Measurements from ENCODE around the gene SETD7.

The SETD7 gene
- 30.2 to 192 (median 115) reads per million in 18 experiments for total RNA-seq

- peak; percentile 74 to 81 for DNase-seq
Measured at GRCh38 chr4:139556071-139556723, at the start of gene SETD7. Gene SETD7, minus strand, starts transcription at chr4:139556219. Its CDS starts 82 bp downstream, at chr4:139556137.

GRCh38 chr4:139605516-139605915, 49.5 kb upstream of the SETD7 start:
- DNase-seq = no peak

GRCh38 chr4:139603576-139604410, 47.8 kb upstream of the SETD7 start:
- DNase-seq = peak; percentile 63 to 70

DNA sequence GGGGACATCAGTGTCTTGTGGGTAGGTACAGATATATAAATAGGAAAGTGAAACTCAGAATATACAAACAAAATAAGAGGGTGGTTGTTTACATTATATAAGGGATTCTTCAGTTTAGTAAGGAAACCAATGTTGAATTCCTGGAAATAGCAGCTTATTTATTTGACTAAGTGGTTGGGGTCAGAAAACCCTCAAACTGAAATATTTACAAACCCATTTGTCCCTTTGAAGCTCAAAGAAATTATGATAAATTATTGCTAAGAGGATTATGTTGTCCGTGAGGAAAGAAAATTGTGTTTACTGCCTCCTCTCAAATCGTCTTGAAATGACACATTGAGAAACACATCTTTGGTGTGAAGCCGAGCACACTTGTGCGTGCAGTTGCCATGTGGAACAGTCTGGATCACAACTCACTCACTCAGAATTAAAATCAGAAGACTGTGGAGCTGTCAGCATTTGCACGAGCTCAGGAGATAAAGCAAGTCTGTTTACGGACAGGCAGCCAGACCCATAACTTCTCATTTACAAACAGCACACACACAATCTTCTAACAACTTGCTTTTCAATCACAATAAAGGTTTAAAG, 46.8 kb upstream of the SETD7 start:
- DNase-seq = no peak

GRCh38 chr4:139600662-139601061, 44.6 kb upstream of the SETD7 start:
- no peak for DNase-seq

GRCh38 chr4:139599594-139600374, 43.8 kb upstream of the SETD7 start:
- DNase-seq = no peak

- DNase-seq = no peak
Measured at GRCh38 chr4:139599076-139599475, 43.1 kb upstream of the SETD7 start.

DNA sequence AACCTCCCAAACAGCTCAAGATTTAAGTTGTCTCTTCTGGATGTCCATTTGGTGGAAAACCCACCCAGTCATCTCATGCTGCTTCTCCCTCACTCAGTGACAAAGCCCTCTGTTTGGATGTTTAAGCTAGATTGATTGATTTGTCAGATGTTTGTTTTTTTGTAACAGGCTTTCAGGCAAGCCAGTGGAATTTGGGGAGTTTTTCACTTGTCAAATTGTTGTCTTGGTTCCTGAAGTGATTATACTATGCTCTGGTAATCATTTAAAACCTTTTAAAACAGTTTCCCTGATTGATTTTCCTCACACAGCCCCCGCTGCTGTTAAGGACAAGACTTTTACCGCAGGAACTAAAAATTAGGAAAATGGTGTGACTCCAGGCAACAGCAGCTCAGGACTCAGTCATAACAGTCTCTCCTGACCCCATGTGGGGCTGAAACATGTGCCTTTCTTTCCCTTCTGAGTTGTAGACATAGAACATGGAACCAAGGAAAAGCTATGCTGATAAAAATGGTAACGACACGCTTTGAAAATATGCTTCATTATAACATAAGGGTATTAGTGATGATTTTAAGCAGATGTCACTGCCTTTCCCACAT, 40.8 kb upstream of the SETD7 start:
- no peak for DNase-seq

DNA sequence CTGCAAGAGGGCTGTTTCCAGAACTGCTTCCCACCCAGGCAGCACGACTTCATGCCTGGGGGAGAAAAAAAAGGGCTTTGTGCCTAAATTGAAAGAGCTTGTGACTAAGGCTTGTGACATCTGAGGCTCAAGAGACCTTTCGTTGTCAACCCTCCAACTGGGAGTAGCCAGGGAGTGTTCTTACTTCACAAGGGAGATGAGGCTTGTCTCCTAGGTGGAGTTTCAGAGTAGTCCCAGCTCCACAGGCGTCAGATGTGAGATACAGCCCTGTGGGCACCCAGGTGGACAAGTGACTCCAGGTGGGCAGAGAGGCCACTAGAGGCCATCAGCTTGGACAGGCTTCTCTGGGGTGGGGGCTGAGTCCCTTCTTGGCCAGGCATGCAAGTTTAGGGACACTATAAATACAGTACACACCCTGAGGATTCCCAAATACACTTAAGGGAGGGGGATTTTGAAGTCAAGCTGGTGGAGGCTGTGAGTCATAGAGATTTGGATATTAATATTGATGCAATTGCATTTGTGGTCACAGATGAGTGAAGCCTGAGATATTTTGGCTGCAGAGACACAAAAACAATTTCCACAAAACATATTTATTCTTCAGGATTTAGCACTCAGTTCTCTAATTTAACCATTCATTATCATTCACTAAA, 40.1 kb upstream of the SETD7 start:
- no peak for DNase-seq

GRCh38 chr4:139594591-139595185, 38.7 kb upstream of the SETD7 start:
- DNase-seq = no peak

DNA sequence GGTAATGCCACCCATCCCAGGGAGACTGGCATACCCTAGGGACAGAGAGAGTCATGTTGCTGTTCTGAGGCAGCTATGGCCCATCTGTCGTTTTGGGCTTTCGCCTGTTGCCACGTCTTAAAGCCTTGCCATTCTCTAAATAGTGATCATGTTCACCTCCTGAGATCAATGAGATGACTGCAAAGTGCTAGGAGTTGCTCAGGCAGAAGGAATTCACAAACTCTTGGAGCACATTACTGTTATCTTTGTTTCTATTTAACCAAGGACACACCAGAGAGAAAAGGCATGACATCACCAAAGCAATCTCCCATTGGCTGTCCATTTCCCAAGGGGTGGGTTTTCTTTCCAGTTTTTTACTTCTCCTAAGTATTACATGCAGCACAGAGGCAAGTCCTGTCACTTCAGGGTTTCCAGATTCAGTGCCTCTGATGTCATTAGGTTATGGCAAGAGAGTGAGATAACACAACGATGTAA, 37.1 kb upstream of the SETD7 start:
- no peak for DNase-seq

- no peak for DNase-seq
Measured at GRCh38 chr4:139589336-139590018, 33.5 kb upstream of the SETD7 start.

GRCh38 chr4:139587446-139587845, 31.4 kb upstream of the SETD7 start:
- no peak for DNase-seq

- no peak for DNase-seq
Measured at GRCh38 chr4:139585473-139585872, 29.5 kb upstream of the SETD7 start.

- no peak for DNase-seq
Measured at GRCh38 chr4:139584784-139585183, 28.8 kb upstream of the SETD7 start.

DNA sequence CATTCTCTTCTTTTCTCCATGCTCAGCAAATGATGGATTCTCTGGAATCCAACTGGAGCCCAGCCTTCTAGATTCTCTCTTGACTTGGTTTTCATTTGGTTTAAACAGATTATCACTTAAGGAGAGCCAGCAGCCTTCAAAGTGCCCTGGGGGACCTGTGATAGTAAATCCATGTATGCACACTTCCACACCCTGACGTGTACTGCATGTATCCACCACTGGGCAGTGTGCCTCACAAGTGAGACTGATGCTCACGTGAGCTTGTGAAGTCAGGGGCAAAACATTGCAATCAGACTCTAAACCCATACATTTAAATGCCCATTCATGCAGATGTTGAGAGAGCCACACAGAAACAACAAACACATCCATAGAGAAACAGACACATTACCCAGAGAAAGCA, 28.0 kb upstream of the SETD7 start:
- no peak for DNase-seq

DNA sequence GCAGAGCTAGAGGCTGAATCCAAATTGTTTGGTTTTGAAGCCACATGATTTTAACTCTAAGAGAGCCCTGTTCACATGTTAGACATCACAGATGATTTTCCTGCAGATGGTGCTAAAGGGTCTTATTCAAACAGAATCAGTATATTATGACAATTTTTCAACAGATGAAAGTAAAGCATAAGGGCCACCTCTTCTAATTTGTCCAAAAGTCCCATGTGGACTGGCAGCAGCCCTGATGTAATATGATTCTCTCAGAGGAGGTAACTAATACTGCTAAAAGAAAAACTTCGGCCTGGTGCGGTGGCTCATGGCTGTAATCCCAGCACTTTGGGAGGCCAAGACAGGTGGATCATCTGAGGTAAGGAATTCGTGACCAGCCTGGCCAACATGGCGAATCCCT, 26.0 kb upstream of the SETD7 start:
- DNase-seq = no peak

DNA sequence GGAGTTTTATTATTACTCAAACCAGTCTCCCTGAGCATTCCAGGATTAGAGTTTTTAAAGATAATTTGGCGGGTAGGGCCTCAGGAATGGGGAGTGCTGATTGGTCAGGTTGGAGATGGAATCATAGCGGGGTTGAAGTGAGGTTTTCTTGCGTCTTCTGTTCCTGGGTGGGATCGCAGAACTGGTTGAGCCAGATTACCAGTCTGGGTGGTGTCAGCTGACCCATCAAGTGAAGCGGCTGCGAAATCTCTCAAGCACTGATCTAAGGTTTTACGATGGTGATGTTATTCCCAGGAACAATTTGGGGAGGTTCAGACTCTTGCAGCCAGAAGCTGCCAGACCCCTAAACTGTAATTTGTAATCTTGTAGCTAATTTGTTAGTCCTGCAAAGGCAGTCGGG, 25.1 kb upstream of the SETD7 start:
- DNase-seq = no peak

DNA sequence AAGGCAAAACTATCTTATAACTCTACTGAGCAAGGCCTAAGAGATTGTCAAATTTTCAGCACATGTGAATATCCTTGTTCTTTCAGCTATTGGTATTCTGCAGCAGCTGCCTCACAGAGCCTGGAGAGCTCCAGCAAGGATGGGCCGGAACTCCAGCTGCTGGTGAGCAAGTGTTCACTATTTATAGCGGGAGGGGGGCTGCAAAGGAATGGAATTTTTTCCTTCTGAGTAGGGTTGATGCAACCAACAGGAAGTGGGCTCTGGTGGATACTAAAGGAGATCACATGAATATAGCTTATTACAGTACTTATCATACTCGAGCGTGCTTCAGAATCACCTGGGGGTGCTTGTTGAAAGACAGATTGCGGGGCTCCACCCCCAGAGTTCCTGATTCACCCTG, 20.2 kb upstream of the SETD7 start:
- no peak for DNase-seq

DNA sequence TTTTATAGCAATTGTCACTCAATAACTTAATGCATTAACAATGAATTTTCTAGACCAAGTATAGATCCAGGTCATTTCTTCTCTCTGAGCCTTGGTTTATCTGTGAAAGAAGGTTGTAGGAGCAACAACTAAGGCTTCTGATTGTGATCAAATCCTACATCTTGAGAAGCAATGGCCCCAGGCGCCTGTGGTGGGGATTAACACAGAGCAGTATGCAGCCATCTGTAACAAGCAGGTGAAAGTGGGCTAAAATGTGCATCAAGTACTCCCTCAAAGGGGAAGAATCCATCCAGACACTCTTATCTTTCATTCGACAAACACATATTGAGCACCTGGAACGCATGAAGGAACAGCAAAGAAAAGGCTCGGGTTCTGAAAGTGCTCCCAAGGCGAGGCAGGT, 19.1 kb upstream of the SETD7 start:
- DNase-seq = no peak

DNA sequence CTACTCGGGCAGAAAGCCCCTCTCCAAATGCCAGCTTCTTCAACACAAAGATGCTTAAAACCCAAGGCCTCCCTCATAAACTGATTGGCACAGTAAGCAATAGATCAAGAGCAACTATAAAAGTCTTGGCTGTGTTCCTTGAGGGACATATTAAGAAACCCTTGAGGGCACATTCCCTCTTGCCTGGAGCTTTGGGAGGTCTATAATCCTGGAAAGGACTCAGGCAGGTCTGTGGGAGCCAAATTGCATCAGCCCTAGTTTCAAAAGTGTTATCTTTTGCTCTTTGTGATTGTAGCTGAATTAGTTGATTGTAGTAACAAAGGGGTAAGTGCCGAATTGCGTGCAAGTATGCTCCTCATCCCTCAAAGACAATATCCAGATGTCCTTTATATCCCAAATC, 18.6 kb upstream of the SETD7 start:
- no peak for DNase-seq

All from inflammatory macrophage (primary cell).